Transverse colon (tissue), 4 donors: ENCODE data around the gene MANEA.
"Not testable (repeated sequence)": the region's sequence is repeated elsewhere in the genome, so short reads cannot be mapped to it uniquely, and the experiment has no call there.

Experiments
- CTCF ChIP-seq, 5 experiments: fragments of 200-600 bp in 3 of 5; fragments of 450-650 bp in 2 of 5; sonication (generic) in 3 of 5; IDR thresholded peaks; 1 replicate in 2 of 5; 2 replicates in 3 of 5; pipeline ENCODE4 v1.5.1; 2016 to 2017; ENCODE audit warnings: antibody characterized with exemption in 5 of 5, inconsistent platforms in 3 of 5, mild to moderate bottlenecking in 2 of 5, moderate library complexity in 1 of 5
- EP300 ChIP-seq: sonication (generic); formaldehyde crosslinking; IDR thresholded peaks from one replicate; pipeline ENCODE4 v1.6.1; 2017; ENCODE audit warnings: antibody characterized with exemption, low read depth
- POLR2AphosphoS5 ChIP-seq, 3 donors: sonication (generic); formaldehyde crosslinking; IDR thresholded peaks; one replicate each; pipeline ENCODE4 v1.6.1; 2016; ENCODE audit warnings: antibody characterized with exemption in 3 of 3

DNA sequence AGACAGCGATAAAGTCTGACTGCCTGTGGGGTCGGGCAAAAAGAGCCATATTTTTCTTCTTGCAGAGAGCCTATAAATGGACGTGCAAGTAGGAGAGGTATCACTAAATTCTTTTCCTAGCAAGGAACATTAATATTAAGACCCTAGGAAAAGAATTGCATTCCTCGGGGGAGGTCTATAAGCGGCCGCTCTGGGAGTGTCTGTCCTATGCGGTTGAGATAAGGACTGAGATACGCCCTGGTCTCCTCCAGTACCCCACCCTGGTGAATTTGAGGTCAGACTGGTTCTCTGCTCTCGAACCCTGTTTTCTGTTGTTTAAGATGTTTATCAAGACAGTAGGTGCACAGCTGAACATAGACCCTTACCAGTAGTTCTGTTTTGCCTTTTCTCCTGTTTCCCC lies 6.9 kb downstream of the MANEA start:
- TF ChIP-seq CTCF (IDR thresholded peaks at IDR 0.05); EP300; POLR2AphosphoS5 (IDR thresholded peaks at IDR 0.05): not testable (repeated sequence)
